Measurements from ENCODE around the gene HNRNPUL2.

HNRNPUL2 gene

DNA sequence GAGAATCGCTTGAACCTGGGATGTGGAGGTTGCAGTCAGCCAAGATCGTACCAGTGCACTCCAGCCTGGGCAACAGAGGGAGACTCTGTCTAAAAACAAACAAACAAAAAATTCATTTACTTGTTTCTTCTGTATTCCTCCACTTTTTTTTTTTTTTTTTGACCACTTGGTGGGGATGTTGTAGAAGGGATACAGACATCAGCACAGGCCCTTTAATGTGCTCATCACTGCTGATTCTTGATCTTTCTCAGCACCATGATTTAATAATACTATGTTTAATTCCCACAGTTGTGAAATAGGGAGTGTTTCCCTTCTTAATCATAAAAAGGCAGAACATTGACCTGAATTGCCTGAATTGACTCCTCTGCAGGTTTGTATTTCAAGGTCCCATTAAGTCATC, 5.6 kb upstream of the HNRNPUL2 start:
- H3K27ac ChIP-seq, result no peak overlapping the region
- TF ChIP-seq, protein P1, sequence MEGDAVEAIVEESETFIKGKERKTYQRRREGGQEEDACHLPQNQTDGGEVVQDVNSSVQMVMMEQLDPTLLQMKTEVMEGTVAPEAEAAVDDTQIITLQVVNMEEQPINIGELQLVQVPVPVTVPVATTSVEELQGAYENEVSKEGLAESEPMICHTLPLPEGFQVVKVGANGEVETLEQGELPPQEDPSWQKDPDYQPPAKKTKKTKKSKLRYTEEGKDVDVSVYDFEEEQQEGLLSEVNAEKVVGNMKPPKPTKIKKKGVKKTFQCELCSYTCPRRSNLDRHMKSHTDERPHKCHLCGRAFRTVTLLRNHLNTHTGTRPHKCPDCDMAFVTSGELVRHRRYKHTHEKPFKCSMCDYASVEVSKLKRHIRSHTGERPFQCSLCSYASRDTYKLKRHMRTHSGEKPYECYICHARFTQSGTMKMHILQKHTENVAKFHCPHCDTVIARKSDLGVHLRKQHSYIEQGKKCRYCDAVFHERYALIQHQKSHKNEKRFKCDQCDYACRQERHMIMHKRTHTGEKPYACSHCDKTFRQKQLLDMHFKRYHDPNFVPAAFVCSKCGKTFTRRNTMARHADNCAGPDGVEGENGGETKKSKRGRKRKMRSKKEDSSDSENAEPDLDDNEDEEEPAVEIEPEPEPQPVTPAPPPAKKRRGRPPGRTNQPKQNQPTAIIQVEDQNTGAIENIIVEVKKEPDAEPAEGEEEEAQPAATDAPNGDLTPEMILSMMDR (IDR thresholded peaks at IDR 0.05), result no peak
- no peak for TF ChIP-seq ZFX (IDR thresholded peaks at IDR 0.05; ENCODE audit: borderline replicate concordance)

DNA sequence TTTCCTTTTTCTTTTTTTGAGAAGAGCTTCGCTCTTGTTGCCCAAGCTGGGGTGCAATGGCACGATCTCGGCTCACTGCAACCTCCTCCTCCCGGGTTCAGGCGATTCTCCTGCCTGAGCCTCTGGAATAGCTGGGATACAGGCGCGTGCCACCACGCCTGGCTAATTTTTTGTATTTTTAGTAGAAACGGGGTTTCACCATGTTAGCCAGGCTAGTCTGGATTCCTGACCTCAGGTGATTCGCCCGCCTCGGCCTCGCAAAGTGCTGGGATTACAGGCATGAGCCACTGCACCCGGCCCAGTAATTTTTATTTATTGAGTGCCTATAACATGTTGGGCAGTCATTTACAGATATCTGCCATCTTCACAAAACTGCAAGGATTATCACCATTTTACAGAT, 2.8 kb upstream of the HNRNPUL2 start:
- H3K27ac ChIP-seq, result peak overlapping the region; percentile 99

DNA sequence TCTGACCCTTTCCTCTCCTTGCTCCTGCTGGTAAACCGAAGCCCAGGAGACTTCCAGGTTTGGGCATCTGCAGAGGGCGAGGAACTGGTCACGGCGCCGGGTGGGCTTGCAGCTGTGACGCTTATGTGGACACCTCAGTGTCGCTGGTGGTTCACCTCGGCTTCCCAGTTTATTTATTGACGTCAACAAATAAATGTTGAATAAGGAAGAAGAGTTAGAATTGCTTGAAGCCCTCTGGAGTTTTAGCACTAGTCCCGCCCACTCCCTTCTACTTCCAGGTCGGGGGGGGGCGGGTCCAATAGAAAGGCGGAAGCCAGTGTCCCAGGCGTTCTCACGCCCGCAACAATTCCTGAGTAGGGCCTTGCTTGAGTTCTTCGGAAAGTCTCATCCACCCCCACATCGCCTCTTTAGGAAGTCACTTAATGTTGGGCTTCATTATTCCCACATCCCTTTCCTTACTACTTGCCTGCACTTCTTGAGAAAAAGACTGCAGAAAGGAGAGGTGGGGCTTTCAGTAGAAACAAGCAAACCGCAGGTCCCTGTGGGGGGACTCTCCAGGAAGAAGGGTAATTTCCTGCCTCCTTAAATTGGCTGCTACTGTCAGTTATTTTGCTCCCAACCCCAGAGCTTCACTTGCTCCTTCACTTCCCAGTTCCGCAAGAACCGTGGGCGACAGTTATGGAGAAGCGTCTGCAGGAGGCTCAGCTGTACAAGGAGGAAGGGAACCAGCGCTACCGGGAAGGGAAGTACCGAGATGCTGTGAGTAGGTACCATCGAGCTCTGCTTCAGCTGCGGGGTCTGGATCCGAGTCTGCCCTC, 1.1 kb upstream of the HNRNPUL2 start, which contains the start of gene TTC9C:
TTC9C (plus strand) TSS at position 316 of the 818 bp plus-strand sequence; CDS start at position 679, 363 bp downstream.
- no peak for TF ChIP-seq ZFX (IDR thresholded peaks at IDR 0.05; ENCODE audit: borderline replicate concordance)
- H3K27ac ChIP-seq, result peak within 1 kb of the TSS; percentile 99

DNA sequence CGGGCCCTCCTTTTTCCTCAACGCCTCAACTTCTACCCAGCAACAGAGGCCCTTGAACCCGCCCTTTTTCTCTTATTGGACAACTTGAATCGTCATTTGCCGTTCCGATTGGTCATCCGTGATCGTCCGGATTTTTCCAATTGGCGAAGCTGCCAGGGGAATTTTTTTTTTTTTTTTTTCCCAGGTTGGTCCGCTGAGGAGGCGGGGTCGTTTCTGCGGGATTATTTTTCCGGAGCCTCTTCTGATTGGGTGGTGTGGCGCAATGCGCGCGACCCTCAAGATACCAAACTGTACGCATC, 564 bp upstream of the HNRNPUL2 start:
- TF ChIP-seq, protein P1 (IDR thresholded peaks at IDR 0.05), result no peak
- TF ChIP-seq ZFX (IDR thresholded peaks at IDR 0.05; ENCODE audit: borderline replicate concordance), result no peak
- peak overlapping the region; percentile 99 for H3K27ac ChIP-seq

DNA sequence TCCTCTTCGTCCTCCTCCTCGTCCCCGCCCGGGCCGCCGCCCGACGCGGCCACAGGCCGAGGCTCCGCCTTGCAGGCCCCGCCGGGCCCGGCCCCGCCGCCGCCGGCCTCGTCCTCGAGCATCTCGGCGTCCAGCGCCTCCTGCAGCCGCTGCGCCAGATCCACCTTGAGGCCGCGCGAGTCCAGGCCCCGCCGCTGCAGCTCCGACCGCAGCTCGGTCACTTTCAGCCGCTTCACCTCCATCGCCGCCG, 417 bp downstream of the HNRNPUL2 start:
- peak overlapping the region; percentile 99 for H3K27ac ChIP-seq
- TF ChIP-seq, protein P1 (IDR thresholded peaks at IDR 0.05), result no peak
- TF ChIP-seq ZFX (IDR thresholded peaks at IDR 0.05; ENCODE audit: borderline replicate concordance), result no peak

DNA sequence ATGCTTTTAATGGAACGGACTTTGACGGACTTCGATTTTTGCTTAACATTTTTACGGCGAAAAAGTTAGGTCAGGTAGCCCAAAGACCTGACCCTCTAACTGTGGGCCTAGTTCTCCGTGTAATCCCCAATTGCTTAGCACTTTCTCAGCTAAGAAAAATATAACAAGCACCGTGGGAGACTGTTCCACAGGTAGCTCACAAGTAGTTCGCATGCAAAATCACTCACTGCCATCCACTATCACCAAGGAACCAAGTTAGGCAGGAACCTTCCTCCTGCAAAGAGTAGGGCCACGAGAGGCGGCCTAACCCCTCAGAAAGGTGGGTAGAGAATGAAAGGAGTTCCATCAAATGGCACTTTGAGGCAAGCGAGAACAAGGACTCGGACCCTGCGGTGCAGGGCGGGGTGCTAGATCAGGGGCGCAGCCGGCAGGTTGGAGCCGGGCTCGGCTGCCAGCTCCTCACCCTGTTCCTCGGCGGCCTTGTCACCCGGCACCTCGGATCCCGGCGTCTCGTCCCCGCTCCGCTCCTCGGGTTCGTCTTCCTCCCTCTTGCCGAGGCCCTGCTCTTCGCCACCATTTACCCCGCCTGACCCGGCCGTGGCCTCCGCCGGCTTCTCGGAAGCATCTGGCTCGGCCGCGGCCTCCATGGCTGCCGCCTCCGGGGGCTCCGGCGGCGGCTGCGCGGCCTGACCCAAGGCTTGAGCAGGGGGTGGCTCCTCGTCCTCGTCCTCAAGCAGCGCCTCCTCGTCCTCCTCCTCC, 922 bp downstream of the HNRNPUL2 start:
- TF ChIP-seq ZFX (IDR thresholded peaks at IDR 0.05; ENCODE audit: borderline replicate concordance), result no peak
- TF ChIP-seq, protein P1 (IDR thresholded peaks at IDR 0.05), result no peak
- peak overlapping the region; percentile 99 for H3K27ac ChIP-seq

DNA sequence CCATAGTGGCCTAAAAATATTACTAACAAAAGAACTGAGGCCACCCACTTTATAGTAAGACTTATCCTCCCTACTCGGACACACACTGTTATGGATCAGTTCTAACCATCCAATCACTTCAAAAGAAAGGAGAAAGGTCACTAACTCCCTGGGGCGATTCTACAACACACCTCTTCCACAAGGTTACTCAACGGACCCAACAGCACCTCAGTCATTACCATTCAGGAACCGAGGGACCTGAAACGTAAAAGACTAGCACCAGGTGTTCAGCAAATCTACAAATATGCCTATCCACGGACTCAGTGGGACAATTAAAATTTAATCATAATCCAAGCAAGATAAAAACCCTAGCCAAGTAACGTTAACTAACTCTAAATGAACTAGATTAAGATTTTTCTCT, 1.6 kb downstream of the HNRNPUL2 start:
- peak overlapping the region; percentile 99 for H3K27ac ChIP-seq
- TF ChIP-seq, protein P1 (IDR thresholded peaks at IDR 0.05), result no peak
- TF ChIP-seq ZFX (IDR thresholded peaks at IDR 0.05; ENCODE audit: borderline replicate concordance), result no peak

DNA sequence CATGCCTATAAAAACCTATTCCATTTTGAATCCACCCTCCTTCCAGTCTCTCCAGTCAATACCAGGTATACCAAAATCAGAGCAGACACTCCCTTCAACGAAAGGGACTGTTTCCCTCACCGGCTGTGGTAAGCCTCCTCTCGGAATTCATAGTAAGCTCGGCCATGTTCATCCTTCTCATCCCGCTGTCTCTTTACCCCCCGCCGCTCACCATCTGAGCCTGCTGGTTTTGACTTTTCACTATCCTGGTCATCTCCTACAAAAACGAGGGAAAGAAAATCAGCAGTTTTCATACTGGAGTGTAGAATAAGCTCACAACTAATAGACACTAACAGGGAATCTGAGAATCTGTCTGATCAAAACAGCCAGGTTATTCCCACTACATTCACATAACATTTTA, 3.1 kb downstream of the HNRNPUL2 start:
- TF ChIP-seq, protein P1 (IDR thresholded peaks at IDR 0.05), result no peak
- no peak for TF ChIP-seq ZFX (IDR thresholded peaks at IDR 0.05; ENCODE audit: borderline replicate concordance)
- H3K27ac ChIP-seq, result no peak overlapping the region; the same call in 1 of the 2 replicates
